ENCODE results near the gene HBG2.

DNA sequence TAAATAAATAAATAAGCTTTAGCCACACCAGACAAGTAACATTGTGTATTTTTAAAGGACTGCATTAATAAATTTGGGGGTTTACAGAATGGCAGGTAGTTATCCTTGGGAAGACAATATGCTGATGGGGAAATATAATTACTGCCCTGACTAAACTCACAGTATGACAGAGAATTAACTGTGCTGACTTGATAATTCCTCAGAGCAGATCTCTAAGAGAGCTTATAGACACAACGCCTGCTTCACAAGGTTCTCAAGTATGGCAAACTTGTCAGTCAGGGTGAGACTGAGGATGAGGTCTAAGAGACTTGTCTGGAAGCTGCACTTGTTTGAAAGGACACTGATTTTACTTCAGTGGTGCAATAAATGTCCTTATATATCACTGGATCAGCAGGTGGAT lies 43.9 kb upstream of the HBG2 start:
- TF ChIP-seq, protein P1, sequence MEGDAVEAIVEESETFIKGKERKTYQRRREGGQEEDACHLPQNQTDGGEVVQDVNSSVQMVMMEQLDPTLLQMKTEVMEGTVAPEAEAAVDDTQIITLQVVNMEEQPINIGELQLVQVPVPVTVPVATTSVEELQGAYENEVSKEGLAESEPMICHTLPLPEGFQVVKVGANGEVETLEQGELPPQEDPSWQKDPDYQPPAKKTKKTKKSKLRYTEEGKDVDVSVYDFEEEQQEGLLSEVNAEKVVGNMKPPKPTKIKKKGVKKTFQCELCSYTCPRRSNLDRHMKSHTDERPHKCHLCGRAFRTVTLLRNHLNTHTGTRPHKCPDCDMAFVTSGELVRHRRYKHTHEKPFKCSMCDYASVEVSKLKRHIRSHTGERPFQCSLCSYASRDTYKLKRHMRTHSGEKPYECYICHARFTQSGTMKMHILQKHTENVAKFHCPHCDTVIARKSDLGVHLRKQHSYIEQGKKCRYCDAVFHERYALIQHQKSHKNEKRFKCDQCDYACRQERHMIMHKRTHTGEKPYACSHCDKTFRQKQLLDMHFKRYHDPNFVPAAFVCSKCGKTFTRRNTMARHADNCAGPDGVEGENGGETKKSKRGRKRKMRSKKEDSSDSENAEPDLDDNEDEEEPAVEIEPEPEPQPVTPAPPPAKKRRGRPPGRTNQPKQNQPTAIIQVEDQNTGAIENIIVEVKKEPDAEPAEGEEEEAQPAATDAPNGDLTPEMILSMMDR (conservative IDR thresholded peaks at IDR 0.05; ENCODE audit: low read depth, low read length) = no peak
- TF ChIP-seq RFX5 (IDR thresholded peaks at IDR 0.05; ENCODE audit: low read depth, low read length) = no peak

Measured in IMR-90 (cell line).